Stomach (tissue), 4 donors: Measurements from ENCODE around the gene FGF22.
"Not testable (repeated sequence)": the region's sequence is repeated elsewhere in the genome, so short reads cannot be mapped to it uniquely, and the experiment has no call there.

ENCODE experiments used
- EP300 ChIP-seq: sonication (generic); formaldehyde crosslinking; IDR thresholded peaks from one replicate; pipeline ENCODE4 v1.6.1; 2017; ENCODE audit warnings: antibody characterized with exemption
- POLR2A ChIP-seq, 4 donors: fragments of 450-650 bp; IDR thresholded peaks; one replicate each; pipeline ENCODE4 v1.6.1; 2016; ENCODE audit warnings: antibody characterized with exemption in 4 of 4, control low read depth in 2 of 4, mild to moderate bottlenecking in 1 of 4, moderate library complexity in 1 of 4
- TF ChIP-seq, protein P1 (sequence below), 7 experiments: fragments of 450-650 bp in 4 of 7; fragments of 200-600 bp in 3 of 7; sonication (generic) in 3 of 7; IDR thresholded peaks; one replicate each; pipeline ENCODE4 v1.5.1; 2016 to 2019; ENCODE audit warnings: antibody characterized with exemption in 7 of 7, control low read depth in 2 of 7, mild to moderate bottlenecking in 1 of 7

DNA sequence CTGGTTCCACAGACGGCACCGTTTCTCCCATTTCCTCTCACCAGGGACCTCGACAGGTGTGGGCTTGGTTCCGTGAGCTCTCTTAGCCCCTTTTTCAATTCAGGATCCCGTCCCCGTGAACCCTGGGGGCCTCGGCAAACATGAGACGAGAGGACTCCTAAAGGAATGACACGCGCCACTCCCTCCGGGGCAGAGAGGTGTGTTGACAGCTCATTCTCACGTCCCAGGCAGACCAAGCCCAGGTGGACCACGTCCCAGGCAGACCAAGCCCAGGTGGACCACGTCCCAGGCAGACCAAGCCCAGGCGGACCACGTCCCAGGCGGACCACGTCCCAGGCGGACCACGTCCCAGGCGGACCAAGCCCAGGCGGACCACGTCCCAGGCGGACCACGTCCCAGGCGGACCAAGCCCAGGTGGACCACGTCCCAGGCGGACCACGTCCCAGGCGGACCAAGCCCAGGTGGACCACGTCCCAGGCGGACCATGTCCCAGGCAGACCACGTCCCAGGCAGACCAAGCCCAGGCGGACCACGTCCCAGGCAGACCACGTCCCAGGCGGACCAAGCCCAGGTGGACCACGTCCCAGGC lies 27.4 kb downstream of the FGF22 start:
- TF ChIP-seq, protein P1, sequence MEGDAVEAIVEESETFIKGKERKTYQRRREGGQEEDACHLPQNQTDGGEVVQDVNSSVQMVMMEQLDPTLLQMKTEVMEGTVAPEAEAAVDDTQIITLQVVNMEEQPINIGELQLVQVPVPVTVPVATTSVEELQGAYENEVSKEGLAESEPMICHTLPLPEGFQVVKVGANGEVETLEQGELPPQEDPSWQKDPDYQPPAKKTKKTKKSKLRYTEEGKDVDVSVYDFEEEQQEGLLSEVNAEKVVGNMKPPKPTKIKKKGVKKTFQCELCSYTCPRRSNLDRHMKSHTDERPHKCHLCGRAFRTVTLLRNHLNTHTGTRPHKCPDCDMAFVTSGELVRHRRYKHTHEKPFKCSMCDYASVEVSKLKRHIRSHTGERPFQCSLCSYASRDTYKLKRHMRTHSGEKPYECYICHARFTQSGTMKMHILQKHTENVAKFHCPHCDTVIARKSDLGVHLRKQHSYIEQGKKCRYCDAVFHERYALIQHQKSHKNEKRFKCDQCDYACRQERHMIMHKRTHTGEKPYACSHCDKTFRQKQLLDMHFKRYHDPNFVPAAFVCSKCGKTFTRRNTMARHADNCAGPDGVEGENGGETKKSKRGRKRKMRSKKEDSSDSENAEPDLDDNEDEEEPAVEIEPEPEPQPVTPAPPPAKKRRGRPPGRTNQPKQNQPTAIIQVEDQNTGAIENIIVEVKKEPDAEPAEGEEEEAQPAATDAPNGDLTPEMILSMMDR (IDR thresholded peaks at IDR 0.05), result not testable (repeated sequence)
- not testable (repeated sequence) for TF ChIP-seq POLR2A (IDR thresholded peaks at IDR 0.05); EP300
